Measurements from ENCODE around the gene ARF3.

GRCh38 chr12:48980953-48981756, 23.9 kb upstream of the ARF3 start:
- no peak for TF ChIP-seq CTCF (IDR thresholded peaks at IDR 0.05)
- no peak for TF ChIP-seq POLR2A (IDR thresholded peaks at IDR 0.05)
- TF ChIP-seq EP300 (IDR thresholded peaks at IDR 0.05): no peak

Measured in ovary (tissue), 3 donors.